MG63 (cell line): ENCODE measurements around the gene WFDC12. TPM values are rescaled to one million over a fixed set of nuclear protein-coding genes. Genes with fewer than 3 reads are reported as not detected.
A peak's percentile ranks its signal among the peaks of the same experiment; 100 is the strongest.

Source experiments
- DNase-seq: peaks from one replicate; pipeline ENCODE4 v3.0.0-alpha.2; 2020
- H3K27me3 ChIP-seq: fragments of 250-450 bp; sonication (Bioruptor Pico); 2 replicates; pipeline ENCODE4 v1.5.1; 2020; ENCODE audit warnings: mild to moderate bottlenecking, moderate library complexity
- H3K36me3 ChIP-seq: fragments of 250-450 bp; sonication (Bioruptor Pico); 2 replicates; pipeline ENCODE4 v1.5.1; 2020; ENCODE audit warnings: mild to moderate bottlenecking, moderate library complexity
- H3K4me3 ChIP-seq: fragments of 250-450 bp; sonication (Bioruptor Pico); 2 replicates; pipeline ENCODE4 v1.5.1; 2020; ENCODE audit warnings: mild to moderate bottlenecking, moderate library complexity
- H3K9me3 ChIP-seq: fragments of 250-450 bp; sonication (Bioruptor Pico); 2 replicates; pipeline ENCODE4 v1.5.1; 2020; ENCODE audit warnings: mild to moderate bottlenecking, moderate library complexity
- total RNA-seq: library from RNA; depleted of rRNA; stranded (reverse); fragments of >200 nt; shearing (Covaris generic); gene quantifications from 2 replicates; pipeline ENCODE4 v1.2.3, GENCODE V29; 2014; ENCODE audit warnings: low replicate concordance

Gene WFDC12
- total RNA-seq, 1 experiment from 2014 or later, result not detected

DNA sequence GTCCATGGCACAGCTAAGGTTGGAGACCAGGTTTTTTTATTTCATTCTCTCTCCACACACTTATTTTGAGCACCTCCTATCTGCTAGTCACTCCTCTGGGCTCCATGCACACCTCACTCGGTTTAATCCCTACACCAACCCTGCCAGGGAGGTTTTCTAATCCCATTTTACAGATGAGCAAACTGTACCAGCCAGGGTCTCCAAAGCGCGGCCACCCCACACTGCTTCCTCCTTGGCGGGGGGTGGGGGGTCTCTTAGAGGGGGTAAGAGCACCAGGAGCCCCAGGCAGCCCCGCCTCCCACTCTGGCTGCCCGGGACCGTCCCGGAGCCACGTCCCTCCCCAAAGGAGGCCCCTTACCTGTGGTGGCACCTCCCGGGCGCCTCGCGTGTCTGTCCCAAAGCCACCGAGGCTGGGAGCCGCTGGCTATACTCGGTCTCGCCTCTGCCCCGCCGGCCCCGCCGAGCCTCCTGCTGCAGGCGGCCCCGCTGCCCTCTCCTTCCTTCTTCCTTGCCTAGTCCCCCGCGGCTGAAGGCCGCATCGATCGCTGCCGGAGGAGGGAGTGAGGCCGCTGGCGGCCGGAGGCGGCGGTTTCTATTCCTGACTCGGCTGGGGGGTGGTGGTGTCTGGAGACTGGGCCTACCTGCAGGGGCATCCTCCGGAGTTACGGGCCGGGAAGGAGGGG is 23.6 kb downstream of the WFDC12 start, which contains the start of gene KCNS1:
Gene KCNS1, minus strand, starts transcription at position 565 of the 683 bp plus-strand sequence. CDS start 1,891 bp downstream, outside the sequence.
- Histone ChIP-seq H3K27me3 (no peaks in the 10 kb centered on the region), H3K9me3 (no peaks in the 10 kb centered on the region), H3K36me3 (no peaks in the 10 kb centered on the region), H3K4me3 (no peak within 1 kb of the TSS)
- DNase-seq, result no peak

DNA sequence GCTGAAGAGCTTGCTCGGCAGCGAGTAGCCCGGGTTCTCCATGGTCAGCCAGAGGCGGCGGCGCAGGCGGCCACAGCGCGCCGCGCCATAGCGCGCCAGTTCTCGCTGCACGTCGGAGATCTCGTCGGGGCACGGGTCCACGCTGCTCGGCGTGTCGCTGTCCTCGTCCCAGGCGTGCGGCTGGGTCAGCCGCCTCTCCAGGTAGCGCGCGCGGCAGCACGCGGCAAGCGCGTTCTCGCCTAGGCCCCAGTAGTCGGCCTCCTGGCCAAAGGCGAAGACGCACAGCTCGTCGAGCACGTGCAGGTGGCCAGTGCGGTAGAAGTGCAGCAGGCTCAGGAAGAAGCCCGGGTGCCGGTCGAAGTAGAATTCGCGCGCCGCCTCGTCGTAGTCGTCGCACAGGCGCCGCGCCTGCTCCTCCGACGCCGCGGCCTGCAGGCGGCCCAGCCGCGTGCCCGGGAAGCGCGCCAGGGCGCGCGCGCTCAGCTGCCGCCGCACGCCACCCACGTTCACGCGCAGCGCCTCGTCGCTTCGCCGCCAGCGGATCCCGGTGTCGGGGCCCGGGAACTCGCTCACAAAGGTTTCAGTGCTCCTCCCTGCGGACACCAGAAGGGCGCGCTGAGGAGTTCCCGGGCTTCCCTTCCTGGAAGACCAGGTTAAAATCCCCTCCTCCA is 26.0 kb downstream of the WFDC12 start:
- no peak for DNase-seq
- peaks cover 2% of the 10 kb centered on the region; the same call in 1 of the 2 replicates for H3K36me3 ChIP-seq
- H3K4me3 ChIP-seq, result no peak overlapping the region
- no peaks in the 10 kb centered on the region for H3K27me3 ChIP-seq
- H3K9me3 ChIP-seq, result no peaks in the 10 kb centered on the region

DNA sequence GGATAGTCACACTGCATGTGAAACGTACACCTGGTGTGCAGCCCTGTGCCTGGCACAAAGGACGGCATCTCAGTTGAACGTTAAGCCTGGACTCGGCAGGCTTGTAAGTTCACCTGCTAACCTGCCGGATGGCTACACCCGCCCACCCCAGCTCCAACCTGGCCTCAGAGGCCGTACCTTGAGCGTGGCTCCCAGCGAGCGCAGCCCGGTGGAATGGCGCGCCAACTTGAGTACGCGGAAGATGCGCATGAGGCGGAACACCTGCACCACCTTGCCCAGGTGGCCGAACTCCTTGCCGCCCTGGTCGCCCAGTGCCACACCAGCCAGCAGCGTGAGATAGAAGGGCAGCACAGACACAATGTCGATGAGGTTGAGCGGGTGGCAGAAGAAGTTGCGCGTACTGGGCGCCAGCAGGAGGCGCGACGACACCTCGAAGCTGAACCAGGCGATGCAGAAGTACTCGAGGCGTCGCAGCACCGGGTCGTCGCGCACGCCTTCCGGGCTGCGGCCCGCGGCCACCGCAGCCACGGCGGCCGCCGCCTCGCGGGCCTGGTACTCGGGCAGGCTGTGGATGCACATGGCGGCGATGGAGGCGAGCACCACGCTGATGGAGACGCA is 26.7 kb downstream of the WFDC12 start:
- H3K4me3 ChIP-seq, result no peak overlapping the region
- DNase-seq, result no peak
- no peaks in the 10 kb centered on the region for H3K9me3 ChIP-seq
- H3K27me3 ChIP-seq, result no peaks in the 10 kb centered on the region
- peaks cover 2% of the 10 kb centered on the region; the same call in 1 of the 2 replicates for H3K36me3 ChIP-seq

DNA sequence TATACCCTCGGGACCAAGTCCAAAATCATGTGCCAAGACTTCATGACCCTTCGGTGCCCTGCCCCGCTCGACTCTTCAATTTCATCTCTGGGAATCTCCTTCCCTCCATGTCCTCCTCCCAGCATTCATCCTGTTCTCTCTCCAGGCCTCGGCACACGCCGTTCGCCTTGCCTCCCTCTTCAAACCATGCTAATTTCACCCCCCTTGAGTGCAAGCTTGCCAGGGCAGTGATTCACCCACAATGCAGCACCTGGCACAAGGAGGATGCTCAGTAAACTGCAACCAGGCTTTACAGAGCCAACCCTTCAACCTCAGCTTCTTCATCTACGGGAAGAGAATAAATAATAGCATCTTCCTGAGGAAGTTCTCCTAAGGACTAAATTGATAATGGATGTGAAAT is 27.5 kb downstream of the WFDC12 start:
- no peak overlapping the region for H3K4me3 ChIP-seq
- H3K9me3 ChIP-seq, result no peaks in the 10 kb centered on the region
- H3K27me3 ChIP-seq, result no peaks in the 10 kb centered on the region
- H3K36me3 ChIP-seq, result peaks cover 2% of the 10 kb centered on the region; the same call in 1 of the 2 replicates
- no peak for DNase-seq

DNA sequence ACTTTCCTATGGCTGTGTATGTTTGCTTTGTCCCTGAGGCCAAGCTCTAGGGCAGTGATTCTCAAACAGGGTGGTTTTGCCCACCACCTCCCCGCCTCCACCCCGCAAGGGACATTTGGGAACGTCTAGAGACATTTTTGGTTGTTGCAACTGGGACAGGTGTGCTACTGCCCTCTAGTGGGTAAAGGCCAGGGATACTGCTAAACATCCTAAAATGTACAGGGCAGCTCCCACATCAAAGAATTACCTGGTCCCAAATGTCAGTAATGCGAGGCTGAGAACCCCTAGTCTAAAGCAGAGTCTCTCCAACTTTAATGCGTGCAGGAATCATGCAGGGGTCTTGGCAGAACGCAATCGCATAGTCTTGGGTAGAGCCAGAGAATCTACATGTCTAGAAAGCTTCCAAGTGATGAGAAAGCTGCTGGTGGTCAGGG is 28.4 kb downstream of the WFDC12 start:
- peak; percentile 68 for DNase-seq

DNA sequence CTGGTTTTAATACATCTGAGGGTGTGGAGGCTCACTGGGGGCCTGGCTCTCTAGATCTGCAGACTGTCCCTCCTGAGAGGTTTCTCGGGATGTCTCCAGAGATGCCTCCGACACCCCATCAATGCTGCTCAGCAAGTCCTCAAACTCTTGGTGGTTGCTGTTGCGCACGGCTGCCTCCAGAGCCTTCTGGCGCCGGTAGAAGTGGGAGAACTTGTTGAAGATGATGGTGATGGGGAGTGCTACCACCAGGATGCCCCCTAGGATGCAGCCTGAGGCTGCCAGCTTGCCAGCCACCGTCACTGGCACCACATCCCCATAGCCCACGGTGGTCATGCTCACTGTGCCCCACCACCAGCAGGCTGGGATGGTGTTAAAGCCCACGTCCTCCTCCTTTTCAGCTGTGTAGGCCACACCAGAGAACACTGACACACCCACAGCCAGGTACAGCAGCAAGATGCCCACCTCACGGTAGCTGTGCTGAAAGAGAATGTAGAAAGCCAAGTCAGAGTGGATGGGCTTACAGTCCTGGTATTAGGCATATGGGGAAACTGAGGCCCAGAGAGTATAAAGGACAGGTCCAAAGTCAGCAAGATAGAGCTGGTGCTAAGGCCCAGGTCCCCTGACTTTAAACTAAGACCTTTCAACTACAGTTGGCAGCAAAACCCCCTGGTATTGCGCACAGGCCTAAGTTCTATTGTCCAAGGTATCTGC is 29.2 kb downstream of the WFDC12 start:
- Histone ChIP-seq H3K36me3 (peaks cover 5% of the 10 kb centered on the region), H3K9me3 (no peaks in the 10 kb centered on the region), H3K4me3 (no peak overlapping the region), H3K27me3 (no peaks in the 10 kb centered on the region)
- no peak for DNase-seq

More for the DNA sequence above, 28.4 kb downstream of the WFDC12 start:
- Histone ChIP-seq H3K27me3 (no peaks in the 10 kb centered on the region), H3K36me3 (peaks cover 2% of the 10 kb centered on the region; the same call in 1 of the 2 replicates), H3K4me3 (no peak overlapping the region), H3K9me3 (no peaks in the 10 kb centered on the region)

DNA sequence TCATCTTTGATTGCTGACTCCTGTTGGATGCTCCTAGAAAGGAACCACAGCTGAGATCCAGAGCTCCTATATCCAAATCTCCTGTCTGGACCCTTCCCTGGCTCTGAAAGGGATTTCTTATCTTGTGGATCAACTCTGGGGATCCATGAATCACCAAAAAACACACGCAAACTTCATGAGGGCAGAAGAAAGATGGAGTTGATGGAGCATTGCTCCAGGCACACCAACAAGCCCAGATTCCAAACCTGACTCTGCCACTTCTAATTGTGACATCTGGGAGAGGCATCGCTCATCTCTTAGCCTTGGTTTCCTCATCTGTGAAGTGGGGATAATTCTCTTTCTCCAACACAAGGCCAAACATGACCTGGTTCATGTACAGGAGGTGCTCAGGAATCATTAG is 30.1 kb downstream of the WFDC12 start:
- DNase-seq, result no peak
- Histone ChIP-seq H3K36me3 (peaks cover 5% of the 10 kb centered on the region), H3K4me3 (no peak overlapping the region), H3K27me3 (no peaks in the 10 kb centered on the region), H3K9me3 (no peaks in the 10 kb centered on the region)

DNA sequence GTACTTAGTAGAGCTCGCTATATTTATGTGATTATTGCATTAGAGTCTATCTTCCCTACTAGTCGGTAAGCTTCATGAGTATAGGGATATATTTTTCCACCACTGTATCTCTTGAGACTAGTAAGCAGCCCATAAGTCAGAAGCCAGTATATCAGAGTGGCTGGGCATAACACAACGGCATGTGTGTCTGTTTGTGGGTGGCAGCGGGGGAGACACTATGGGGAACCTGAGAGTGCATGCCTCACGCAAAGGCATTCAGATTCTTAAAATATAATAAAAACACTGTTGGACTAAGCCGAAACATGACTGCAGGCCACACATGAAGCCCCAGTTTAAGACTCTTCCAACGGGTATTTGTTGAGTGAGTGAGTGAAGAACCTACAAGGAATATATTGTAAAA is 31.4 kb downstream of the WFDC12 start:
- Histone ChIP-seq H3K27me3 (no peaks in the 10 kb centered on the region), H3K9me3 (no peaks in the 10 kb centered on the region), H3K4me3 (no peak overlapping the region), H3K36me3 (peaks cover 5% of the 10 kb centered on the region)
- DNase-seq, result no peak

DNA sequence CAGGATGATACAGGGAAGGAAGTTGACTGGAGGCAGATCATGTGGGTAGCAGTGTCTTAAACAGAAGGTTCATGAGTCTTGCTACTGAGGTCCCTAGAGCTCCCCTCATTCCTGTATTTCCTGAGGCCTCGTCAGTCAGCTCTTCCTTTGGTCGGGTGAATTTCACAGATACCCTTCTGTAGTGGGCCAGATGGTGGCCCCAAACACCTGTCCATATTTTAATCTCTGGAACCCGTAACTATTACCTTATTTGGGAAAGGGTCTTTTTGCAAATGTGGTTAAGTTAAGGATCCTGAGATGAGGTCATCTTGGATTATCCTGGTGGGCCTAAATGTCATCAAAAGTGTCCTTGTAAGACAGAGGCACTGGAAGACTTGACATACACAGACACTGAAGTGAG is 32.9 kb downstream of the WFDC12 start:
- H3K4me3 ChIP-seq, result no peak overlapping the region
- no peak for DNase-seq
- no peaks in the 10 kb centered on the region for H3K27me3 ChIP-seq
- H3K9me3 ChIP-seq, result no peaks in the 10 kb centered on the region
- H3K36me3 ChIP-seq, result peaks cover 8% of the 10 kb centered on the region

DNA sequence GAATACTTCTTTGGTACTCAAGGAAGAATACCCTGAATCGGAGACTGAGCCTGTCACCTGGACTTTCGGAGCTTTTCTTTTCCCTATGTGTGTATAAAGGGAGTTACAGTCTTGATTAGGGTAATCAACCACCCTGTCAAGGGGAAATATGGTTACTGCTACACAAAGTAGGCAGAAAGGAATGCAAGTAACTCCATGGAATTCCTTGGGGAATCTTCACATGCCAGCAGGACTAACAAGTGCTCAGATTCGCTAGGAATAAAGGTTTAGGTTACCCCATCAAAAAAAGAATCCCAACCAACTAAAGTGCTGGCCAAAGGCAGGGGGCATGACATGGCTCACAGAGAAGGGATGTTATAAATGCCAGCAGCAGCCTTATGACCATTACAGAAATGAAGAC is 33.8 kb downstream of the WFDC12 start:
- DNase-seq, result no peak
- peaks cover 17% of the 10 kb centered on the region for H3K36me3 ChIP-seq
- H3K9me3 ChIP-seq, result no peaks in the 10 kb centered on the region
- H3K27me3 ChIP-seq, result no peaks in the 10 kb centered on the region
- no peak overlapping the region for H3K4me3 ChIP-seq

DNA sequence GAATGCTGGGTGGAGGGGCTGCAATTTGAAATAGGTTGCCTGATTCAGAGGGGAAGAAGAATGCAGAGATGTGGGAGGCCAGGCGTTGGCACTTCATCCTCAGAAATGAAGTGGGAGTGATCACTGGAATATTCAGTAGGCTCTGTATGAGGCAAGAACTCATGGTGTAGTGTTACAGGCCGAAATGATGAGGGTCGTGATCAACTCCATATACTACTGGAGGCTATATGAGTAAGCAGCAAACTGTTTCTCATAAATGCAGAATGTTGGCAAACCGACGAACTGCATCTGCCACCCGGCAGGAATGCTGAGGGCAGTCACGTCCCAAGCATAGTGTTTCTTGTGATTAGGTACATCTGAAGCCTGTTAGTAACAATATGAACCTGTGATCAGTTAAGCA is 36.0 kb downstream of the WFDC12 start:
- Histone ChIP-seq H3K27me3 (no peaks in the 10 kb centered on the region), H3K36me3 (peaks cover 19% of the 10 kb centered on the region), H3K9me3 (peaks cover 3% of the 10 kb centered on the region; the same call in 1 of the 2 replicates), H3K4me3 (no peak overlapping the region)
- peak; percentile 95 for DNase-seq

DNA sequence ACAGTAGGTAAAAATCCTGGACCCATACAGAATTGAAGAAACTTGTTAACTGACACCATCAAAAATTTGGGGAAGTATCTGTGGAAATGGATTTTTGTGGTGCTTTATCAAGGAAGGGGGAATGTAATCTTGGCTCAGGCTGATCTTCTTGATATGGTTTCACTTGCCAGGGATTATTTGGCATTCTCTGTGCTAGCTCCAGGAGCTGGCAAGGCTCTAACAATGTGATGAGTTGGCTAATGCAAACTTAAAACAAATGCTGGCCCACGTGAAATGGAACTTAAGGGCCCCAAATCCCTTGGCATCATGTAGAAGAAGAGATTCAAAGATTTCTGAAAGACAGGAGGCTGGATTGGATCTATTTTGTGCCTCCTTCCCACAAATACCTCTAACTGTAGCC is 36.5 kb downstream of the WFDC12 start:
- peak; percentile 88 for DNase-seq
- H3K9me3 ChIP-seq, result peaks cover 3% of the 10 kb centered on the region
- peaks cover 21% of the 10 kb centered on the region for H3K36me3 ChIP-seq
- no peak overlapping the region for H3K4me3 ChIP-seq
- H3K27me3 ChIP-seq, result no peaks in the 10 kb centered on the region

DNA sequence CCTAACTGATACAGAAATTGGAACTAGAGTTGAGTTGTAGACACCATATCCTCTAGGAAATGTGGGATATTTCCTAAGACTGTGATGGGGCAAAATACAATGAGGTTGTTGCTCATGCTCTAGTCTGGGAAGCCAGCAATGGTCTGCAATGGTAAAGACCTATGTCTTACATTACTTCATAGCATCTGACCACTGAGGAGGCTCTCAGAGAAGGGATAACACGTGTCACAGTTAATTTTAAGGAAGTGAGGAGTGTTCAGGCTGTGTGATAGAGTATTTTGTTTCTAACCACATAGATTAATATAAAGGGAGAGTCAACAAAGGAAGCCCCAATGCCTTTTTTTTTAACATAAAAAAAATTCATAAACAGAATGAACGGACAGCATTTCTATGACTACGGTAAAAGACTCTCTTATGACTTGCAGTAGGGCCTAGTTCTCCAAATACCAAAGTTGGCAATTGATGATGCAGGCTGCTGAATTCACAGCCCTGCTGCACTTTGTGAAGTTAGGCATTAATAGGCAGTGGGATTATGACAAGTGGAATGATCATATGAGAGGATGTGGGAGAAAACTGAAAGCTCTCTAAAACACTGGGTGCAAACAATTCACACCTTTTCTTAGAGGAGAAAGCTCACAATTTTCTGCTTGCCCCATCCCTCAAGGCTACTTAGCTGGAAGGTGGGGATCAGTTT is 37.0 kb downstream of the WFDC12 start:
- no peaks in the 10 kb centered on the region for H3K27me3 ChIP-seq
- DNase-seq, result peak; percentile 51
- peaks cover 26% of the 10 kb centered on the region for H3K36me3 ChIP-seq
- peaks cover 7% of the 10 kb centered on the region for H3K9me3 ChIP-seq
- no peak overlapping the region for H3K4me3 ChIP-seq

DNA sequence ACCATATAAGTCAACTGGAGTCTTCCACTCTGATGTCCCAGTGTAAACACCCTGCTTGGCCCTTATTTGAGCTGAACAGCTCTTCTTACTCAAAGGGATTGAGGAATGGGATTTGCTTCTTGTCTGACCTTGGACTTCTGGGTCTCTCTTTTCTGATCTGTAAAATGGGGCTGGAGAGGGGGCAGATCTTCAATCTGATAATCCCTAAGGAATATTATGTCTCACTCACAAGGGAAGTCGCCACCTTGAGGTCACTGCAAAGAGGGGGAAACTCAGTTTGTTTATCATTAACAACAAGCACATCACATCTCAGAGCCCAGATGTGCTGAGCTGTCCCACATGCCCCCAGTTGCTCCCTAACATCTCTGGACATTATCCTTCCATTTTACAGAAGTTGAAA is 38.4 kb downstream of the WFDC12 start:
- no peaks in the 10 kb centered on the region for H3K27me3 ChIP-seq
- peaks cover 36% of the 10 kb centered on the region for H3K36me3 ChIP-seq
- no peak overlapping the region for H3K4me3 ChIP-seq
- no peak for DNase-seq
- peaks cover 10% of the 10 kb centered on the region for H3K9me3 ChIP-seq

DNA sequence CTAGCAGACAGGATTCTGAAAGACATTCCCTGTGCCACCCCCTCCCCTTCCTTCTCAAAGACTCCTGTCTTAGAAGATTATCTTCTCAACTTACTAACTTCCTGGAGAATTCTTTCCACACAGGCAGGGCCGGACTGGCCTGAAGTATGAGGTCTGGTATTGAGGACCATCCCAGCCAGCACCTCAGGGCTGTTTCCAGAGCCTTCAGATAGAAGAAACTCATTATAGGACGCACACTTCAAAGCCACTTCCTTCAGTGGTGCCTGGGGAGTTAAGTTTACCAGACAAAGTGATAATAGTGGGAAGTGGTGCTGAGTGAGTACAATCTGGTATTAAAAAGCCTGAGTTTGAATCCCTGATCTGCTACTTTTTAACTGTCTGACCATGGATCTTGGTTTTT is 39.0 kb downstream of the WFDC12 start:
- DNase-seq, result no peak
- Histone ChIP-seq H3K4me3 (no peak overlapping the region), H3K27me3 (no peaks in the 10 kb centered on the region), H3K9me3 (peaks cover 10% of the 10 kb centered on the region), H3K36me3 (peaks cover 38% of the 10 kb centered on the region)

DNA sequence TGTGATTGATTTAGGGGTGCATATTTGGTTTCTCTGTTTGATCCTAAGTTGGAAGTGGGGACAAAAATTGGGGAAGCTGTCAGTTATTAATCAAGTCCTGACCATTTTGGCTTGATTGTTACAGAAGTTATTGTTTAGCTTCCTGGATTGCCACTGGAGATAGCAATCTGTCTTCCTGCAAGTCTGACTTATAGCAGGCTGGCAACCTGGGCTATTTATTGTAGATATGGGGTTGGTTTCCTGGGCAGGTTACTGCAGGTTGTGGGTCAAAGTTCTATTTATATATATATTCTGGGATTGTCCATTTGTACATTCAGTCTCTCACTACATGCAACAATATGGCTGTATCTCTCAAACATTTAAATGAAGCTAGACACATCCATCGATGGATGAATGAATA is 41.1 kb downstream of the WFDC12 start:
- H3K36me3 ChIP-seq, result peaks cover 42% of the 10 kb centered on the region
- H3K9me3 ChIP-seq, result peaks cover 10% of the 10 kb centered on the region

More for the DNA sequence above, 41.1 kb downstream of the WFDC12 start:
- DNase-seq, result no peak
- Histone ChIP-seq H3K27me3 (no peaks in the 10 kb centered on the region), H3K4me3 (no peak overlapping the region)
